Heart left ventricle (tissue), 13 donors: ENCODE data around the gene ARHGAP24.

ENCODE experiments used
- CTCF ChIP-seq, 12 donors: fragments of 200-600 bp; sonication (generic) in 4 of 12; IDR thresholded peaks; one replicate each; pipeline versions ENCODE4 v1.5.0 to v1.8.0; 2018 to 2022; ENCODE audit warnings: antibody characterized with exemption in 12 of 12, mild to moderate bottlenecking in 5 of 12
- POLR2A ChIP-seq, 2 donors: fragments of 450-650 bp; IDR thresholded peaks; one replicate each; pipeline ENCODE4 v1.6.1; 2017; ENCODE audit warnings: antibody characterized with exemption in 2 of 2, mild to moderate bottlenecking in 2 of 2, moderate library complexity in 2 of 2
- donor health status: ischemic (EF 13 %, LVEDD 7.1; RV severe dilation, severe dysfunction).
- donor health status: DM: no; HTN: yes; CAD: no.
- donor health status: DM: no; HTN: no; CAD: no.
- donor health status: ischemic (EF 25% LVEDD 6.9; RV normal size, moderate dysfunction).
- donor health status: ischemic (EF 25% LVEDD 5.7; RV mildly dilated, moderate dysfunction).
- donor health status: ischemic (EF 35%, LVEDD 5.7; RV mildly dilated, moderate dysfunction).
- donor health status: nonischemic (EF 11% LVEDD 7.7; RV severe dilation, severe dysfunction).
- donor health status: DM: yes; HTN: yes; CAD: no.
- donor health status: PGD.
- donor health status: ischemic (EF 29% LVEDD 5.4; RV normal size, mild dysfunction).
- donor health status: nonischemic (EF 23%, LVEDD 6.1; RV moderate dilation, normal function).

DNA sequence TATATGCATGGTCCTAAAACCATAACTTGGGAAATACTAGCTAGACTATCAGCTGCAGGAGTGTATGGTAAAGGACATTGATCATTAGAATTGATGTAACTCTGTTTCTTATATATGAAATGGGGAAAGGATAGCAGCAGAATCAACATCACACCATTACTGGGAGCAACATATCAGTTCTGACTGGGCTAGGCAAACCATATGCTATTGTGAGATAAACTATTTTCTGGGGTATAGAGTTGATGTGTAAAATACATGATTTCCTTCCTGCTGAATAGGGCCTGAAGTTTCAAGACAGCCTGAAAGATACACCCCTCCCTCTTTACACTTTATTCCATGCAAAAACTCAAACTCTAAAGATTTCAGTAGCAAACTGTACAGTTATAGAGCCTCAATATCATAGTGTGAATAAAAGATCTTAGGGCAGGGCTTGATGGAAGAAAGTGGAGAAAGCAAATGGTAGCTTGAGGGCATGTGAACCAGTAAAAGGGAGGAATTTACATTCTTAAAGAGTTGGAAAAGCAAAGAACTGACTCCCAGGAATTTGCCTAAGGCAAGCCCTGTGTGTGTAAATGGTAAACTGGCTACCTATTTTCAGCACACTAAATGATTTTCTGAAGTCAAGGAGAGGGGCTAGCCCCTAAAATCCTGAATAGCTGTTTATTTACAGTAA lies 480.8 kb downstream of the ARHGAP24 start:
- no peak for TF ChIP-seq CTCF (IDR thresholded peaks at IDR 0.05)
- no peak for TF ChIP-seq POLR2A (IDR thresholded peaks at IDR 0.05)
